ENCODE results near the gene C1orf216. TPM values are rescaled to one million over a fixed set of nuclear protein-coding genes. Genes with fewer than 3 reads are reported as not detected.

Gene C1orf216
- total and polyA plus RNA-seq, 8 donors, result 11.1 to 16.1 (median 13.9) TPM

GRCh38 chr1:35727434-35728040, 8.9 kb upstream of the C1orf216 start:
- intact Hi-C loops (cut with DNase I), result loop anchor here in 1 of 2 donors (5.0 kb wide), 1 partner anchor 160 kb away; no protein-coding TSS in a partner anchor
- TF ChIP-seq, protein P1, sequence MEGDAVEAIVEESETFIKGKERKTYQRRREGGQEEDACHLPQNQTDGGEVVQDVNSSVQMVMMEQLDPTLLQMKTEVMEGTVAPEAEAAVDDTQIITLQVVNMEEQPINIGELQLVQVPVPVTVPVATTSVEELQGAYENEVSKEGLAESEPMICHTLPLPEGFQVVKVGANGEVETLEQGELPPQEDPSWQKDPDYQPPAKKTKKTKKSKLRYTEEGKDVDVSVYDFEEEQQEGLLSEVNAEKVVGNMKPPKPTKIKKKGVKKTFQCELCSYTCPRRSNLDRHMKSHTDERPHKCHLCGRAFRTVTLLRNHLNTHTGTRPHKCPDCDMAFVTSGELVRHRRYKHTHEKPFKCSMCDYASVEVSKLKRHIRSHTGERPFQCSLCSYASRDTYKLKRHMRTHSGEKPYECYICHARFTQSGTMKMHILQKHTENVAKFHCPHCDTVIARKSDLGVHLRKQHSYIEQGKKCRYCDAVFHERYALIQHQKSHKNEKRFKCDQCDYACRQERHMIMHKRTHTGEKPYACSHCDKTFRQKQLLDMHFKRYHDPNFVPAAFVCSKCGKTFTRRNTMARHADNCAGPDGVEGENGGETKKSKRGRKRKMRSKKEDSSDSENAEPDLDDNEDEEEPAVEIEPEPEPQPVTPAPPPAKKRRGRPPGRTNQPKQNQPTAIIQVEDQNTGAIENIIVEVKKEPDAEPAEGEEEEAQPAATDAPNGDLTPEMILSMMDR (IDR thresholded peaks at IDR 0.05), result no peak
- Histone ChIP-seq H3K4me3 (no peak overlapping the region), H3K27me3 (no peaks in the 10 kb centered on the region), H3K4me1 (no peaks in the 10 kb centered on the region), H3K36me3 (no peaks in the 10 kb centered on the region), H3K27ac (no peak overlapping the region), H3K9me3 (no peaks in the 10 kb centered on the region)
- DNase-seq, result no peak
- ATAC-seq, result no peak

DNA sequence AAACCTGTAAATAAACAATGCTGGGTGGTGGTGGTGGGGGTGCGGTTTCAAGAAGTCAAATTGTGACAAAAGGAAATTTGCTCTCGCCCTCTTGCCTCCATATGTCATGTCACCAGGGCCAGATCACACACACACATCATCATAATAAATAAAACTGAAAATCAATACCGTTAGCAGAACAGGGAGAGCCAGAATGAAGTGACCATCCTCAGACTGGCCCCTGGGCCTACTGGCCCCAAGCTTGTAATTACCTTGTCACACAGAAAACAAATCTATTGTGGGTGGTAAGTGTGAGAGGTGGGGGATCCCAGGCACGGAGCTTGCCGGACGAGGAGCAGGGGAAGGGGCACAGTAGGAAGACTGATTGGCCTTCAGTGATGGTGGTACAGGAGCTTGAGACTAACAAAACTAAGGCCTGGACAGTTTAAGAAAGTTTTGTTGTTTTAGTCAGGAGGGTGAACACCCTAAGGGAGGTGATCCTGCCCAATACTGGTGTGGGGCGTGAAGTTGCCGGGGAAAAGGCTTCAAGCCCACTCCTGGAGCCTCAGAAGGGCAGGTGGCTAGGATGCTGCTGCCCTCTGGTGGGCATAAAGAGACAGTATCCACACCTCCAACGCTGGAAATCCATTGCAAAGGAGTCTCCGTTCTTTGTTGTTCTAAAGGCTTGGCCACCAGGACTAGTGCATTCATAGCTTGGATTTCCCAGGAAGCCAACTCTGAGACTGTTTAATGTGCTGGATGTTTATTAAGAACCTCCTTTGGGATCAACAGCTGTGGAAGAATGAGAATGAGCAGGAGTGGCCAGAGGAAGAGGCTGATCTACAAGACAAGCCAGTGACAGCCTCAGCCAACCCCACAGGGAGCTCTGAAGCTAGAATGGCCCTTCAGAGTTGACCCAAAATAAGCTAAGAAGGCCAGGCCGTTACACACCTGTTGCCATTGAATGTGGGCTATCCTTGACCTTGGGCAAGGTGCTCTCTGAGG, 8.1 kb upstream of the C1orf216 start:
- Histone ChIP-seq H3K27ac (no peak overlapping the region), H3K4me3 (no peak overlapping the region), H3K4me1 (no peaks in the 10 kb centered on the region), H3K9me3 (no peaks in the 10 kb centered on the region), H3K36me3 (no peaks in the 10 kb centered on the region), H3K27me3 (no peaks in the 10 kb centered on the region)
- intact Hi-C loops (cut with DNase I), result loop anchor here in 1 of 2 donors (5.0 kb wide), 1 partner anchor 159 kb away; no protein-coding TSS in a partner anchor
- TF ChIP-seq, protein P1 (IDR thresholded peaks at IDR 0.05), result peak; percentile 88 to 89
- DNase-seq (peak in 1 of 4 donors; percentile 75), ATAC-seq (peak; percentile 98)

- Histone ChIP-seq H3K9me3 (no peaks in the 10 kb centered on the region), H3K4me3 (no peak overlapping the region), H3K4me1 (no peaks in the 10 kb centered on the region), H3K27ac (no peak overlapping the region), H3K36me3 (no peaks in the 10 kb centered on the region), H3K27me3 (no peaks in the 10 kb centered on the region)
- ATAC-seq (no peak), DNase-seq (no peak)
- intact Hi-C loops (cut with DNase I), result loop anchor here in 1 of 2 donors (5.0 kb wide), 1 partner anchor 158 kb away; no protein-coding TSS in a partner anchor
- TF ChIP-seq, protein P1 (IDR thresholded peaks at IDR 0.05), result no peak
Measured at GRCh38 chr1:35725596-35725995, 6.9 kb upstream of the C1orf216 start.

- Histone ChIP-seq H3K27me3 (no peaks in the 10 kb centered on the region), H3K9me3 (no peaks in the 10 kb centered on the region), H3K36me3 (peaks cover 0 to 24% of the 10 kb centered on the region in 2 donors), H3K4me1 (peaks cover 13 to 40% of the 10 kb centered on the region in 2 donors), H3K27ac (peak overlapping the region; percentile 81 to 85), H3K4me3 (peak overlapping the region; percentile 70 to 94)
- peak; percentile 71 for ATAC-seq
- DNase-seq, result peak in 2 of 4 donors; percentile 54 to 81
- intact Hi-C loops (cut with DNase I), result no loop called here
- TF ChIP-seq, protein P1 (IDR thresholded peaks at IDR 0.05), result no peak
Measured at GRCh38 chr1:35717911-35718476, 690 bp downstream of the C1orf216 start.
